Keratinocyte (primary cell): ENCODE data around the gene TMEM208. TPM values are rescaled to one million over a fixed set of nuclear protein-coding genes. Genes with fewer than 3 reads are reported as not detected.

Experiments used
- DNase-seq: peaks from one replicate; pipeline ENCODE4 v3.0.0-alpha.2; 2011; ENCODE audit warnings: low read depth, missing footprints, low spot score
- FAIRE-seq: peaks from 2 replicates; lab custom pipeline; 2011; peaks lifted over from hg19 to GRCh38; lab: Jason Lieb, UNC
- H2AFZ ChIP-seq: 2 replicates; pipeline ENCODE4 v1.6.0; 2012; ENCODE audit warnings: low read length, control low read depth, inconsistent platforms; ENCODE audit not compliant: control insufficient read depth
- H3K27ac ChIP-seq: 2 replicates; pipeline ENCODE4 v1.5.1; 2011; ENCODE audit warnings: low read length; ENCODE audit not compliant: control insufficient read depth, insufficient read depth
- H3K27me3 ChIP-seq: 3 replicates; pipeline ENCODE4 v1.6.0; 2011; ENCODE audit warnings: low read length; ENCODE audit not compliant: control insufficient read depth, insufficient read depth; ENCODE audit errors: extremely low read depth
- H3K36me3 ChIP-seq, 2 experiments: 2 replicates in 1 of 2; 3 replicates in 1 of 2; pipeline ENCODE4 v1.5.1; 2011; ENCODE audit warnings: low read length in 2 of 2, mild to moderate bottlenecking in 1 of 2; ENCODE audit not compliant: control insufficient read depth in 2 of 2, insufficient read depth in 2 of 2; ENCODE audit errors: extremely low read depth in 1 of 2
- H3K4me1 ChIP-seq: 3 replicates; pipeline ENCODE4 v1.5.1; 2011; ENCODE audit warnings: low read length; ENCODE audit not compliant: control insufficient read depth, insufficient read depth; ENCODE audit errors: extremely low read depth
- H3K4me2 ChIP-seq: 3 replicates; pipeline ENCODE4 v1.6.0; 2011; ENCODE audit warnings: low read depth, low read length; ENCODE audit not compliant: control insufficient read depth, insufficient read depth; ENCODE audit errors: extremely low read depth
- H3K4me3 ChIP-seq, 3 experiments: fragments of 200-600 bp in 1 of 3; sonication (generic) in 1 of 3; 2 replicates in 2 of 3; 3 replicates in 1 of 3; pipeline ENCODE4 v1.5.1; 2011 to 2016; ENCODE audit warnings: low read length in 3 of 3, mild to moderate bottlenecking in 3 of 3, control low read depth in 2 of 3, inconsistent platforms in 1 of 3, low read depth in 1 of 3, mixed read lengths in 1 of 3, mixed run types in 1 of 3, moderate library complexity in 1 of 3; ENCODE audit not compliant: control insufficient read depth in 2 of 3, insufficient read depth in 2 of 3; ENCODE audit errors: extremely low read depth in 1 of 3
- H3K79me2 ChIP-seq: 2 replicates; pipeline ENCODE4 v1.6.0; 2012; ENCODE audit warnings: low read length; ENCODE audit not compliant: control insufficient read depth, insufficient read depth
- H3K9ac ChIP-seq: 3 replicates; pipeline ENCODE4 v1.6.0; 2011; ENCODE audit warnings: low read length; ENCODE audit not compliant: control insufficient read depth, insufficient read depth; ENCODE audit errors: extremely low read depth
- H3K9me1 ChIP-seq: 3 replicates; pipeline ENCODE4 v1.6.0; 2011; ENCODE audit warnings: low read length; ENCODE audit not compliant: control insufficient read depth, insufficient read depth; ENCODE audit errors: extremely low read depth
- H3K9me3 ChIP-seq: 2 replicates; pipeline ENCODE4 v1.5.1; 2012; ENCODE audit warnings: low read depth, low read length; ENCODE audit not compliant: control insufficient read depth
- H4K20me1 ChIP-seq: 3 replicates; pipeline ENCODE4 v1.6.0; 2011; ENCODE audit warnings: low read length; ENCODE audit not compliant: control insufficient read depth, insufficient read depth; ENCODE audit errors: extremely low read depth
- CTCF ChIP-seq, 3 experiments: IDR thresholded peaks in 1 of 3; conservative IDR thresholded peaks in 1 of 3; optimal IDR thresholded peaks in 1 of 3; 2 replicates in 2 of 3; 3 replicates in 1 of 3; pipeline versions ENCODE3 to v1.5.1; 2011; ENCODE audit warnings: low read length in 3 of 3, mild to moderate bottlenecking in 3 of 3, moderate library complexity in 2 of 3, control low read depth in 1 of 3, inconsistent platforms in 1 of 3; ENCODE audit not compliant: insufficient read depth in 2 of 3; ENCODE audit errors: extremely low read depth in 1 of 3
- EZH2 ChIP-seq: IDR thresholded peaks from one replicate; pipeline ENCODE4 v1.6.1; 2012; ENCODE audit warnings: inconsistent platforms, mild to moderate bottlenecking, low read length, moderate library complexity
- dilution Hi-C: fragments of 300-500 bp; cut with MboI; formaldehyde crosslinking; loops from one replicate; pipeline ENCODE4 v1.7.0; 2020; ENCODE audit warnings: low sequenced_read_pairs; ENCODE audit not compliant: extremely low pct_ligation_motif_present
- polyA plus RNA-seq, 5 experiments: library from polyadenylated mRNA; depleted of rRNA in 3 of 5; stranded (reverse) in 3 of 5; stranded (forward) in 1 of 5; unstranded in 1 of 5; fragments of >200 nt; gene quantifications; 1 replicate in 1 of 5; 2 replicates in 3 of 5; 3 replicates in 1 of 5; pipeline versions ENCODE4 v1.2.1 to v1.2.3, GENCODE V29; 2011 to 2012; ENCODE audit warnings: missing spikeins in 2 of 5, low read depth in 1 of 5, low replicate concordance in 1 of 5

The TMEM208 gene
- polyA plus RNA-seq, 1 donor (not counting 4 experiments of a cell fraction or from before 2014, with no cell fraction given), result 44.9 TPM

DNA sequence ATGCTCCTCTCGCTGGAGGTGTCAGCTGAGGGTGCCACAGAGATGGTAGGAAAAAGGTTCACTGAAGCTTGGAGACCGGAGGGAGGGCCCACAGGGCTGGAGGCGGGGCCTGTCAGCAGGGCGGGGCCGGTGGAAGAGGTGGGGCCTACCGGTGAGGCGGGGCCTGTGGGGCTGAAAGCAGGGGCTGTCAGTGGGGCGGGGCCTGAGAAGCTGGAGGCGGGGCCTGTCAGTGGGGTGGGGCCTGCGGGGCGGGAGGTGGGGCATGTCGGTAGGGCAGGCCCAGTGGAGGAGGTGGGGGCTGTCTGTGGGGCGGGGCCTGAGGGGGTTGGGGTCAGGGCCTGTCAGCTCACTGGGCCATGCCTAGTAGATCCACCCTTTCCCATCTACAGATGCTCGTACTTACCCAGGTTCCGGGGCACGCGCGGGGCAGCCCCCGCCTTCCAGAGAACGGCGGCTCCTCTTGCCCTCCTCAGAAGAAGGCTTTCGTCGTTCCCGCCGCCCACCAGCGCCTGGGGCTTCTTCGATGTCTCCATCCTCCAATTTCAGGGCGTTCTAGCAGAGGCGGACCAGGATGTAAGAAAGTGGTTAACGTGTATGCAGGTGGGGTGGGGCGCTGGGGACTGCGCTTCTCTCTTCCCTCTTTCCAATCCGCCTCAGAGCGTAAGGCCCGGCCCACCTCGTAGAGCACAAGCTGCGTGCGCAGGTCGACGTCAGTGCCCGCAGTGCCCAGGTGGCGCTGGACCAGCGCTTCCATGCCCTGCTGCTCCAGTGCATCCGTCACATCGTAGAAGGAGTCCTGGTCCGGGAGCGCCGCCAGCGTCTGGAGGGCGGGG, 9.8 kb downstream of the TMEM208 start:
- Histone ChIP-seq H3K9me1 (no peaks in the 10 kb centered on the region), H3K27me3 (no peaks in the 10 kb centered on the region), H3K9me3 (no peaks in the 10 kb centered on the region), H3K4me1 (peaks cover 26% of the 10 kb centered on the region), H3K27ac (peak overlapping the region; percentile 70), H3K4me3 (peak overlapping the region; percentile 7 to 49 (median 47)), H3K9ac (peak overlapping the region; percentile 46), H3K36me3 (peaks cover 29 to 31% of the 10 kb centered on the region in 2 experiments), H3K79me2 (peaks cover 10% of the 10 kb centered on the region), H3K4me2 (peak overlapping the region; percentile 79), H2AFZ (peak overlapping the region; percentile 29), H4K20me1 (no peaks in the 10 kb centered on the region)
- no peak for DNase-seq
- TF ChIP-seq EZH2 (no peak), CTCF (optimal IDR thresholded peaks at IDR 0.05 in 1 of 3, IDR thresholded peaks at IDR 0.05 in 1 of 3, conservative IDR thresholded peaks at IDR 0.05 in 1 of 3; ENCODE audit: extremely low read depth in 1 of 3, insufficient read depth in 2 of 3, low read length in 3 of 3) (peak in 1 of 3 experiments; percentile 17)
- FAIRE-seq, result no peak
- dilution Hi-C loops, result no loop called here

- Histone ChIP-seq H3K9me3 (no peaks in the 10 kb centered on the region), H4K20me1 (no peaks in the 10 kb centered on the region), H3K4me2 (no peak overlapping the region), H3K27ac (no peak overlapping the region), H2AFZ (no peak overlapping the region), H3K4me1 (peaks cover 35% of the 10 kb centered on the region), H3K9me1 (peaks cover 2% of the 10 kb centered on the region), H3K79me2 (peaks cover 14% of the 10 kb centered on the region), H3K4me3 (no peak overlapping the region), H3K27me3 (no peaks in the 10 kb centered on the region), H3K9ac (no peak overlapping the region), H3K36me3 (peaks cover 23 to 29% of the 10 kb centered on the region in 2 experiments)
- dilution Hi-C loops, result no loop called here
- DNase-seq, result no peak
- FAIRE-seq, result no peak
- TF ChIP-seq CTCF (optimal IDR thresholded peaks at IDR 0.05 in 1 of 3, IDR thresholded peaks at IDR 0.05 in 1 of 3, conservative IDR thresholded peaks at IDR 0.05 in 1 of 3; ENCODE audit: extremely low read depth in 1 of 3, insufficient read depth in 2 of 3, low read length in 3 of 3), result no peak
- TF ChIP-seq EZH2, result no peak
Measured at GRCh38 chr16:67237396-67238277, 10.7 kb downstream of the TMEM208 start.
